Measurements from ENCODE around the gene WDFY4. TPM values are rescaled to one million over a fixed set of nuclear protein-coding genes. Genes with fewer than 3 reads are reported as not detected.

Gene WDFY4
- total RNA-seq (10 to 100 TPM; 11.9 to 26.9 TPM), polyA plus RNA-seq (10 to 100 TPM in 1 of 2 donors, 1 to 10 TPM in 1; 4.6 to 15.1 TPM)
- long read RNA-seq, donor 1: 0 reads
- long read RNA-seq, donor 2: 0 reads
- long read RNA-seq, donor 3: 0 reads
- long read RNA-seq, donor 4: 0 reads
- long read RNA-seq, donor 5: 0 reads

GRCh38 chr10:48684792-48685623 is at the start of gene WDFY4:
WDFY4 (plus strand) TSS chr10:48684873; CDS start chr10:48709733, 24,860 bp downstream.
- WGBS, 2 donors: 30 to 64% methylated on average over 23 of the region's 23 CpGs
- Histone ChIP-seq H3K27me3 (ENCODE audit: control insufficient read depth in 3 of 3, insufficient read depth in 3 of 3, low read length in 2 of 3) (no peaks in the 10 kb centered on the region), H3K36me3 (ENCODE audit: control insufficient read depth in 4 of 4, insufficient read depth in 4 of 4, low read length in 4 of 4) (no peaks in the 10 kb centered on the region), H3K9ac (ENCODE audit: insufficient read depth in 1 of 2, low read length in 2 of 2) (no peak within 1 kb of the TSS), H3K9me3 (ENCODE audit: control insufficient read depth in 4 of 4, insufficient read depth in 3 of 4, low read length in 3 of 4) (no peaks in the 10 kb centered on the region), H3K27ac (ENCODE audit: low read depth in 1 of 2, low read length in 1 of 2) (peak within 1 kb of the TSS in 1 of 2 donors; percentile 87), H3K4me3 (no peak within 1 kb of the TSS), H3K4me1 (ENCODE audit: control insufficient read depth in 5 of 5, insufficient read depth in 5 of 5, low read length in 5 of 5) (no peaks in the 10 kb centered on the region)
- TF ChIP-seq CTCF (IDR thresholded peaks at IDR 0.05; ENCODE audit: control extremely low read depth, extremely low read depth): no peak
- ATAC-seq (ENCODE audit: insufficient read depth, low FRiP score): peak; percentile 34
- no peak for DNase-seq

- 64 to 78% methylated on average over 8 of the region's 8 CpGs for WGBS, 2 donors
- DNase-seq (no peak), ATAC-seq (ENCODE audit: insufficient read depth, low FRiP score) (no peak)
- no peaks in the 10 kb centered on the region for H3K36me3 ChIP-seq (ENCODE audit: control insufficient read depth in 4 of 4, insufficient read depth in 4 of 4, low read length in 4 of 4)
- H3K9me3 ChIP-seq (ENCODE audit: control insufficient read depth in 4 of 4, insufficient read depth in 3 of 4, low read length in 3 of 4): peaks cover 0 to 5% (median 0%) of the 10 kb centered on the region in 4 donors
- no peak for TF ChIP-seq CTCF (IDR thresholded peaks at IDR 0.05; ENCODE audit: control extremely low read depth, extremely low read depth)
- H3K4me1 ChIP-seq (ENCODE audit: control insufficient read depth in 5 of 5, insufficient read depth in 5 of 5, low read length in 5 of 5): peaks cover 0 to 2% (median 0%) of the 10 kb centered on the region in 5 donors
- no peaks in the 10 kb centered on the region for H3K27me3 ChIP-seq (ENCODE audit: control insufficient read depth in 3 of 3, insufficient read depth in 3 of 3, low read length in 2 of 3)
- H3K9ac ChIP-seq (ENCODE audit: insufficient read depth in 1 of 2, low read length in 2 of 2): no peak overlapping the region
- H3K27ac ChIP-seq (ENCODE audit: low read depth in 1 of 2, low read length in 1 of 2): no peak overlapping the region
- H3K4me3 ChIP-seq: no peak overlapping the region
Observed at GRCh38 chr10:48634984-48635557, 49.6 kb upstream of the WDFY4 start.

- TF ChIP-seq CTCF (IDR thresholded peaks at IDR 0.05; ENCODE audit: control extremely low read depth, extremely low read depth): no peak
- no peak for ATAC-seq (ENCODE audit: insufficient read depth, low FRiP score)
Observed at GRCh38 chr10:48636231-48636630, 48.4 kb upstream of the WDFY4 start.

More at GRCh38 chr10:48636231-48636630, 48.4 kb upstream of the WDFY4 start:
- Histone ChIP-seq H3K9ac (ENCODE audit: insufficient read depth in 1 of 2, low read length in 2 of 2) (no peak overlapping the region), H3K4me1 (ENCODE audit: control insufficient read depth in 5 of 5, insufficient read depth in 5 of 5, low read length in 5 of 5) (peaks cover 0 to 2% (median 0%) of the 10 kb centered on the region in 5 donors), H3K27ac (ENCODE audit: low read depth in 1 of 2, low read length in 1 of 2) (no peak overlapping the region), H3K4me3 (no peak overlapping the region), H3K9me3 (ENCODE audit: control insufficient read depth in 4 of 4, insufficient read depth in 3 of 4, low read length in 3 of 4) (peaks cover 0 to 5% (median 1%) of the 10 kb centered on the region in 4 donors), H3K36me3 (ENCODE audit: control insufficient read depth in 4 of 4, insufficient read depth in 4 of 4, low read length in 4 of 4) (no peaks in the 10 kb centered on the region), H3K27me3 (ENCODE audit: control insufficient read depth in 3 of 3, insufficient read depth in 3 of 3, low read length in 2 of 3) (no peaks in the 10 kb centered on the region)
- DNase-seq: no peak
- 65 to 78% methylated on average over 3 of the region's 3 CpGs for WGBS, 2 donors

All from lung (tissue), 16 donors.